H1 (cell line): Measurements from ENCODE around the gene SCUBE2. TPM values are rescaled to one million over a fixed set of nuclear protein-coding genes. Genes with fewer than 3 reads are reported as not detected.
A peak's percentile ranks its signal among the peaks of the same experiment; 100 is the strongest.

ENCODE experiments used
- CTCF ChIA-PET: fragments of 300-600 bp; sonication (Branson Sonifier 250); formaldehyde crosslinking; loops from one replicate; lab custom pipeline; 2021; ENCODE audit not compliant: partially characterized antibody; lab: Charles Lee
- POLR2A ChIA-PET: fragments of 300-600 bp; sonication (Branson Sonifier 250); formaldehyde crosslinking; loops from one replicate; lab custom pipeline; 2021; ENCODE audit warnings: inconsistent platforms; ENCODE audit not compliant: partially characterized antibody; lab: Charles Lee
- DNase-seq, 2 experiments: peaks; one replicate each; pipeline versions ENCODE4 v3.0.0 to v3.0.0-alpha.2; 2010 to 2022; ENCODE audit warnings: low spot score in 2 of 2, low read depth in 1 of 2, mixed read lengths in 1 of 2
- FAIRE-seq: peaks from 2 replicates; lab custom pipeline; 2011; peaks lifted over from hg19 to GRCh38; lab: Jason Lieb, UNC
- H2AFZ ChIP-seq: 2 replicates; pipeline ENCODE4 v1.8.1; 2012; ENCODE audit warnings: low read length, inconsistent platforms
- H2AK5ac ChIP-seq: 2 replicates; pipeline ENCODE4 v1.6.1; 2013; ENCODE audit warnings: low read depth, low read length
- H2BK120ac ChIP-seq: replicated peaks from 2 replicates; pipeline ENCODE3; 2013; ENCODE audit warnings: low read depth, low read length, inconsistent platforms
- H2BK12ac ChIP-seq: 2 replicates; pipeline ENCODE4 v1.6.1; 2013; ENCODE audit warnings: low read depth, low read length
- H2BK15ac ChIP-seq: 2 replicates; pipeline ENCODE4 v1.6.1; 2013; ENCODE audit warnings: low read length
- H2BK20ac ChIP-seq: 2 replicates; pipeline ENCODE4 v1.6.1; 2013; ENCODE audit warnings: low read length
- H2BK5ac ChIP-seq: 2 replicates; pipeline ENCODE4 v1.6.1; 2013; ENCODE audit warnings: low read depth, low read length
- H3K14ac ChIP-seq: 2 replicates; pipeline ENCODE4 v1.6.1; 2013; ENCODE audit warnings: inconsistent platforms; ENCODE audit not compliant: insufficient read length
- H3K18ac ChIP-seq: 2 replicates; pipeline ENCODE4 v1.6.1; 2013; ENCODE audit warnings: low read length; ENCODE audit errors: extremely low read depth
- H3K23ac ChIP-seq: 2 replicates; pipeline ENCODE4 v1.6.1; 2013; ENCODE audit warnings: inconsistent platforms; ENCODE audit not compliant: insufficient read length
- H3K23me2 ChIP-seq: 2 replicates; pipeline ENCODE4 v1.6.1; 2013; ENCODE audit warnings: low read depth, low read length
- H3K27ac ChIP-seq: 2 replicates; pipeline ENCODE4 v1.6.1; 2011; ENCODE audit warnings: low read depth, low read length, inconsistent platforms
- H3K27me3 ChIP-seq, 4 experiments: replicated peaks in 1 of 4; 1 replicate in 1 of 4; 2 replicates in 3 of 4; pipeline versions ENCODE4 v1.6.1 to v1.8.1; 2011 to 2013; ENCODE audit warnings: low read length in 3 of 4, mild to moderate bottlenecking in 3 of 4, inconsistent platforms in 2 of 4, mixed read lengths in 2 of 4, moderate library complexity in 1 of 4; ENCODE audit not compliant: control insufficient read depth in 3 of 4, insufficient read depth in 3 of 4; ENCODE audit errors: extremely low read depth in 1 of 4
- H3K36me3 ChIP-seq, 4 experiments: 2 replicates each; pipeline versions ENCODE4 v1.6.1 to v1.8.1; 2011 to 2013; ENCODE audit warnings: mild to moderate bottlenecking in 4 of 4, low read length in 3 of 4, moderate library complexity in 2 of 4, control low read depth in 1 of 4, inconsistent platforms in 1 of 4; ENCODE audit not compliant: insufficient read depth in 4 of 4, control insufficient read depth in 2 of 4
- H3K4ac ChIP-seq: replicated peaks from 2 replicates; pipeline ENCODE3; 2013; ENCODE audit warnings: low read length, low read depth, mixed read lengths, inconsistent platforms; ENCODE audit not compliant: insufficient read length
- H3K4me1 ChIP-seq, 4 experiments: replicated peaks in 1 of 4; 1 replicate in 1 of 4; 2 replicates in 3 of 4; pipeline versions ENCODE4 v1.6.1 to v1.8.1; 2011 to 2013; ENCODE audit warnings: low read length in 3 of 4, inconsistent platforms in 2 of 4, mixed read lengths in 1 of 4; ENCODE audit not compliant: insufficient read depth in 4 of 4, control insufficient read depth in 3 of 4
- H3K4me2 ChIP-seq, 2 experiments: 2 replicates each; pipeline versions ENCODE4 v1.6.1 to v1.8.1; 2011 to 2013; ENCODE audit warnings: low read depth in 2 of 2, low read length in 2 of 2, control low read depth in 1 of 2, inconsistent platforms in 1 of 2, mild to moderate bottlenecking in 1 of 2; ENCODE audit not compliant: insufficient read depth in 1 of 2
- H3K4me3 ChIP-seq, 4 experiments: fragments of 200-600, 300-600 bp in 1 of 4; sonication (generic), shearing (Covaris generic), sonication (Bioruptor Twin) in 1 of 4; 2 replicates each; pipeline versions ENCODE4 v1.5.1 to v1.8.1; 2011 to 2016; ENCODE audit warnings: low read length in 4 of 4, low read depth in 3 of 4, control low read depth in 2 of 4, inconsistent platforms in 2 of 4, mild to moderate bottlenecking in 2 of 4, mixed read lengths in 1 of 4, moderate library complexity in 1 of 4; ENCODE audit not compliant: insufficient read depth in 2 of 4; ENCODE audit errors: extremely low read depth in 1 of 4
- H3K56ac ChIP-seq: replicated peaks from 2 replicates; pipeline ENCODE3; 2013; ENCODE audit warnings: low read depth, mild to moderate bottlenecking, mixed read lengths, low read length, inconsistent platforms; ENCODE audit not compliant: insufficient read length
- H3K79me1 ChIP-seq: 2 replicates; pipeline ENCODE4 v1.6.1; 2013; ENCODE audit warnings: low read depth, low read length, control low read depth
- H3K79me2 ChIP-seq, 2 experiments: 2 replicates each; pipeline versions ENCODE4 v1.6.1 to v1.8.1; 2012 to 2013; ENCODE audit warnings: low read length in 2 of 2, mild to moderate bottlenecking in 2 of 2, inconsistent platforms in 1 of 2; ENCODE audit not compliant: insufficient read depth in 2 of 2, control insufficient read depth in 1 of 2
- H3K9ac ChIP-seq, 4 experiments: replicated peaks in 1 of 4; 1 replicate in 1 of 4; 2 replicates in 3 of 4; pipeline versions ENCODE4 v1.6.1 to v1.8.1; 2011 to 2013; ENCODE audit warnings: low read depth in 3 of 4, low read length in 3 of 4, control low read depth in 2 of 4, mild to moderate bottlenecking in 2 of 4, moderate library complexity in 2 of 4, inconsistent platforms in 1 of 4; ENCODE audit errors: extremely low read depth in 1 of 4
- H3K9me3 ChIP-seq, 2 experiments: 2 replicates each; pipeline versions ENCODE4 v1.6.1 to v1.8.1; 2012 to 2013; ENCODE audit warnings: mild to moderate bottlenecking in 2 of 2, moderate library complexity in 2 of 2, control low read depth in 1 of 2, inconsistent platforms in 1 of 2, low read depth in 1 of 2, low read length in 1 of 2, mixed read lengths in 1 of 2; ENCODE audit not compliant: insufficient read depth in 2 of 2
- H4K20me1 ChIP-seq, 2 experiments: replicated peaks in 1 of 2; 2 replicates each; pipeline versions ENCODE3 to v1.8.1; 2011 to 2013; ENCODE audit warnings: inconsistent platforms in 2 of 2, low read length in 2 of 2, mild to moderate bottlenecking in 1 of 2; ENCODE audit not compliant: insufficient read depth in 2 of 2, control insufficient read depth in 1 of 2
- H4K5ac ChIP-seq: 2 replicates; pipeline ENCODE4 v1.6.1; 2013; ENCODE audit warnings: low read length, low read depth, mixed read lengths, inconsistent platforms; ENCODE audit not compliant: insufficient read length
- H4K8ac ChIP-seq: 2 replicates; pipeline ENCODE4 v1.8.0; 2013; ENCODE audit warnings: mild to moderate bottlenecking, moderate library complexity, low read length, inconsistent platforms; ENCODE audit not compliant: insufficient read depth; ENCODE audit errors: extremely low read depth
- H4K91ac ChIP-seq: replicated peaks from 2 replicates; pipeline ENCODE3; 2013; ENCODE audit warnings: low read length, mixed read lengths, inconsistent platforms; ENCODE audit not compliant: insufficient read length
- ASH2L ChIP-seq: fragments of 200-600, 300-600 bp; sonication (generic); IDR thresholded peaks from one replicate; pipeline ENCODE4 v1.7.1; 2017; ENCODE audit warnings: low read length
- ATF3 ChIP-seq: IDR thresholded peaks from 2 replicates; pipeline ENCODE4 v1.6.1; 2011; ENCODE audit warnings: low read depth, mild to moderate bottlenecking, low read length; ENCODE audit not compliant: insufficient read depth
- CEBPB ChIP-seq: IDR thresholded peaks from 2 replicates; pipeline ENCODE4 v1.6.1; 2012; ENCODE audit warnings: low read depth, low read length
- CREB1 ChIP-seq: IDR thresholded peaks from 2 replicates; pipeline ENCODE4 v1.6.1; 2012; ENCODE audit warnings: inconsistent platforms
- E2F6 ChIP-seq: IDR thresholded peaks from 2 replicates; pipeline ENCODE4 v1.6.1; 2012; ENCODE audit warnings: inconsistent platforms
- EGR1 ChIP-seq: IDR thresholded peaks from 2 replicates; pipeline ENCODE4 v1.6.1; 2011; ENCODE audit warnings: low read depth, low read length, borderline replicate concordance
- GABPA ChIP-seq: IDR thresholded peaks from 2 replicates; pipeline ENCODE4 v1.6.1; 2011; ENCODE audit warnings: mild to moderate bottlenecking, low read length, moderate library complexity, borderline replicate concordance; ENCODE audit not compliant: insufficient read depth
- KDM4A ChIP-seq: IDR thresholded peaks from one replicate; pipeline ENCODE4 v1.7.1; 2012; ENCODE audit warnings: low read depth, mild to moderate bottlenecking, moderate library complexity, low read length, inconsistent platforms; ENCODE audit not compliant: severe bottlenecking
- KDM5A ChIP-seq: fragments of 200-600 bp; IDR thresholded peaks from 2 replicates; pipeline ENCODE4 v1.7.1; 2012; ENCODE audit warnings: mild to moderate bottlenecking, low read length, inconsistent platforms, mixed read lengths
- MAFK ChIP-seq: IDR thresholded peaks from 2 replicates; pipeline ENCODE4 v1.6.1; 2012; ENCODE audit warnings: low read depth, mild to moderate bottlenecking, improper control_type of control experiment, low read length
- SIN3A ChIP-seq, 2 experiments: IDR thresholded peaks in 1 of 2; conservative IDR thresholded peaks in 1 of 2; 2 replicates each; pipeline ENCODE4 v1.6.1; 2011 to 2012; ENCODE audit warnings: low read length in 2 of 2, improper control_type of control experiment in 1 of 2, low read depth in 1 of 2, mild to moderate bottlenecking in 1 of 2
- SIX5 ChIP-seq: IDR thresholded peaks from 2 replicates; pipeline ENCODE4 v1.6.1; 2011; ENCODE audit warnings: mild to moderate bottlenecking, low read depth, low read length
- TBP ChIP-seq: IDR thresholded peaks from 2 replicates; pipeline ENCODE4 v1.6.1; 2011; ENCODE audit warnings: low read depth, low read length, improper control_type of control experiment
- WGBS, 2 experiments: shearing (Covaris generic) in 1 of 2; methylation state at CpG; one replicate each; pipeline versions ENCODE4 v1.1.6 to v1.1.7; 2013 to 2015; ENCODE audit warnings: low lambda C conversion rate in 2 of 2, mixed read lengths in 2 of 2, inconsistent platforms in 1 of 2, low coverage in 1 of 2, missing lambda C conversion rate in 1 of 2; ENCODE audit not compliant: insufficient replicate concordance in 2 of 2, insufficient coverage in 1 of 2, insufficient read length in 1 of 2; ENCODE audit errors: extremely low coverage in 1 of 2, missing lambda C conversion rate in 1 of 2; 5-methylcytosine and 5-hydroxymethylcytosine counted together
- polyA plus RNA-seq, 7 experiments: library from polyadenylated mRNA; depleted of rRNA in 3 of 7; stranded (reverse) in 5 of 7; unstranded in 2 of 7; fragments of >200 nt in 5 of 7; fragments of 200-250 nt in 2 of 7; gene quantifications; 1 replicate in 5 of 7; 2 replicates in 1 of 7; 4 replicates in 1 of 7; pipeline versions ENCODE4 v1.2.1 to v1.2.3, GENCODE V29; 2011 to 2013; ENCODE audit warnings: missing spikeins in 2 of 7, mixed read lengths in 2 of 7
- total RNA-seq: library from RNA; stranded (reverse); fragmentation: NEBNext Ultra II Directional; extraction: Animal tissue kit (Norgen Biotek cat#: 25700); gene quantifications from 2 replicates; pipeline ENCODE4 v1.2.1, GENCODE V29; 2021

SCUBE2 gene
- total and polyA plus RNA-seq, 2 of the 8 experiments (the other 6 are each of a cell fraction or from before 2014, with no cell fraction given): 0.29 to 1.2 TPM

- no peak for TF ChIP-seq MAFK
- TF ChIP-seq ASH2L: no peak
- TF ChIP-seq KDM4A: no peak
- TF ChIP-seq TBP: no peak
- TF ChIP-seq CREB1: no peak
- no peak for TF ChIP-seq GABPA
- TF ChIP-seq CEBPB: no peak
- TF ChIP-seq E2F6: no peak
- TF ChIP-seq SIX5: no peak
- no peak for TF ChIP-seq ATF3
- TF ChIP-seq EGR1: no peak
- no peak for TF ChIP-seq SIN3A (conservative IDR thresholded peaks at IDR 0.05 in 1 of 2, IDR thresholded peaks at IDR 0.05 in 1 of 2; ENCODE audit: low read depth in 1 of 2, low read length in 2 of 2)
- TF ChIP-seq KDM5A: no peak
- TF ChIP-seq, all 59 proteins: peak for 0
- Histone ChIP-seq H3K4ac (peak overlapping the region; percentile 20), H2BK20ac (no peak overlapping the region), H2BK12ac (no peak overlapping the region), H3K79me1 (no peaks in the 10 kb centered on the region), H3K23me2 (no peaks in the 10 kb centered on the region), H3K36me3 (no peaks in the 10 kb centered on the region), H3K18ac (no peak overlapping the region), H2AK5ac (no peak overlapping the region), H3K4me2 (no peak overlapping the region), H3K27ac (no peak overlapping the region), H2BK120ac (no peak overlapping the region), H3K9ac (no peak overlapping the region), H4K91ac (peak overlapping the region; percentile 27), H4K5ac (no peak overlapping the region), H2BK15ac (no peak overlapping the region), H3K23ac (no peak overlapping the region), H2AFZ (no peak overlapping the region), H2BK5ac (no peak overlapping the region), H3K4me3 (no peak overlapping the region), H4K20me1 (no peaks in the 10 kb centered on the region), H3K56ac (no peak overlapping the region), H3K4me1 (peaks cover 0 to 7% (median under 1%) of the 10 kb centered on the region in 4 experiments; a peak in 2 of 7 replicates), H3K14ac (no peak overlapping the region), H4K8ac (no peak overlapping the region), H3K79me2 (no peaks in the 10 kb centered on the region), H3K9me3 (no peaks in the 10 kb centered on the region), H3K27me3 (no peaks in the 10 kb centered on the region)
- CTCF ChIA-PET: interaction anchor here (0.9 to 14.0 kb wide), 7 partner anchors 15 to 65 kb away, joined by 3 to 177 read pairs (median 3); partner anchors contain the start of gene SCUBE2
- FAIRE-seq (no peak), DNase-seq (no peak)
- WGBS, 2 experiments: 95% methylated on average over 4 of the region's 4 CpGs; no CpG with 5 or more reads in 1 of the 2 experiments
- POLR2A ChIA-PET: interaction anchor here (1.4 kb wide), 1 partner anchor 15 kb away, joined by 3 read pairs; no protein-coding TSS in a partner anchor
Observed at GRCh38 chr11:9075556-9075955, 15.8 kb downstream of the SCUBE2 start.
